Keratinocyte (primary cell): ENCODE measurements around the gene EFCAB10. TPM values are rescaled to one million over a fixed set of nuclear protein-coding genes. Genes with fewer than 3 reads are reported as not detected.

Experiments used
- DNase-seq: peaks from one replicate; pipeline ENCODE4 v3.0.0-alpha.2; 2011; ENCODE audit warnings: low read depth, missing footprints, low spot score
- FAIRE-seq: peaks from 2 replicates; lab custom pipeline; 2011; peaks lifted over from hg19 to GRCh38; lab: Jason Lieb, UNC
- H2AFZ ChIP-seq: 2 replicates; pipeline ENCODE4 v1.6.0; 2012; ENCODE audit warnings: low read length, control low read depth, inconsistent platforms; ENCODE audit not compliant: control insufficient read depth
- H3K27ac ChIP-seq: 2 replicates; pipeline ENCODE4 v1.5.1; 2011; ENCODE audit warnings: low read length; ENCODE audit not compliant: control insufficient read depth, insufficient read depth
- H3K27me3 ChIP-seq: 3 replicates; pipeline ENCODE4 v1.6.0; 2011; ENCODE audit warnings: low read length; ENCODE audit not compliant: control insufficient read depth, insufficient read depth; ENCODE audit errors: extremely low read depth
- H3K36me3 ChIP-seq, 2 experiments: 2 replicates in 1 of 2; 3 replicates in 1 of 2; pipeline ENCODE4 v1.5.1; 2011; ENCODE audit warnings: low read length in 2 of 2, mild to moderate bottlenecking in 1 of 2; ENCODE audit not compliant: control insufficient read depth in 2 of 2, insufficient read depth in 2 of 2; ENCODE audit errors: extremely low read depth in 1 of 2
- H3K4me1 ChIP-seq: 3 replicates; pipeline ENCODE4 v1.5.1; 2011; ENCODE audit warnings: low read length; ENCODE audit not compliant: control insufficient read depth, insufficient read depth; ENCODE audit errors: extremely low read depth
- H3K4me2 ChIP-seq: 3 replicates; pipeline ENCODE4 v1.6.0; 2011; ENCODE audit warnings: low read depth, low read length; ENCODE audit not compliant: control insufficient read depth, insufficient read depth; ENCODE audit errors: extremely low read depth
- H3K4me3 ChIP-seq, 3 experiments: fragments of 200-600 bp in 1 of 3; sonication (generic) in 1 of 3; 2 replicates in 2 of 3; 3 replicates in 1 of 3; pipeline ENCODE4 v1.5.1; 2011 to 2016; ENCODE audit warnings: low read length in 3 of 3, mild to moderate bottlenecking in 3 of 3, control low read depth in 2 of 3, inconsistent platforms in 1 of 3, low read depth in 1 of 3, mixed read lengths in 1 of 3, mixed run types in 1 of 3, moderate library complexity in 1 of 3; ENCODE audit not compliant: control insufficient read depth in 2 of 3, insufficient read depth in 2 of 3; ENCODE audit errors: extremely low read depth in 1 of 3
- H3K79me2 ChIP-seq: 2 replicates; pipeline ENCODE4 v1.6.0; 2012; ENCODE audit warnings: low read length; ENCODE audit not compliant: control insufficient read depth, insufficient read depth
- H3K9ac ChIP-seq: 3 replicates; pipeline ENCODE4 v1.6.0; 2011; ENCODE audit warnings: low read length; ENCODE audit not compliant: control insufficient read depth, insufficient read depth; ENCODE audit errors: extremely low read depth
- H3K9me1 ChIP-seq: 3 replicates; pipeline ENCODE4 v1.6.0; 2011; ENCODE audit warnings: low read length; ENCODE audit not compliant: control insufficient read depth, insufficient read depth; ENCODE audit errors: extremely low read depth
- H3K9me3 ChIP-seq: 2 replicates; pipeline ENCODE4 v1.5.1; 2012; ENCODE audit warnings: low read depth, low read length; ENCODE audit not compliant: control insufficient read depth
- H4K20me1 ChIP-seq: 3 replicates; pipeline ENCODE4 v1.6.0; 2011; ENCODE audit warnings: low read length; ENCODE audit not compliant: control insufficient read depth, insufficient read depth; ENCODE audit errors: extremely low read depth
- EZH2 ChIP-seq: IDR thresholded peaks from one replicate; pipeline ENCODE4 v1.6.1; 2012; ENCODE audit warnings: inconsistent platforms, mild to moderate bottlenecking, low read length, moderate library complexity
- dilution Hi-C: fragments of 300-500 bp; cut with MboI; formaldehyde crosslinking; loops from one replicate; pipeline ENCODE4 v1.7.0; 2020; ENCODE audit warnings: low sequenced_read_pairs; ENCODE audit not compliant: extremely low pct_ligation_motif_present
- polyA plus RNA-seq, 5 experiments: library from polyadenylated mRNA; depleted of rRNA in 3 of 5; stranded (reverse) in 3 of 5; stranded (forward) in 1 of 5; unstranded in 1 of 5; fragments of >200 nt; gene quantifications; 1 replicate in 1 of 5; 2 replicates in 3 of 5; 3 replicates in 1 of 5; pipeline versions ENCODE4 v1.2.1 to v1.2.3, GENCODE V29; 2011 to 2012; ENCODE audit warnings: missing spikeins in 2 of 5, low read depth in 1 of 5, low replicate concordance in 1 of 5
- TF ChIP-seq, protein P1 (sequence below), 3 experiments: IDR thresholded peaks in 1 of 3; conservative IDR thresholded peaks in 1 of 3; optimal IDR thresholded peaks in 1 of 3; 2 replicates in 2 of 3; 3 replicates in 1 of 3; pipeline versions ENCODE3 to v1.5.1; 2011; ENCODE audit warnings: low read length in 3 of 3, mild to moderate bottlenecking in 3 of 3, moderate library complexity in 2 of 3, control low read depth in 1 of 3, inconsistent platforms in 1 of 3; ENCODE audit not compliant: insufficient read depth in 2 of 3; ENCODE audit errors: extremely low read depth in 1 of 3

Gene EFCAB10
- polyA plus RNA-seq, 1 donor (not counting 4 experiments of a cell fraction or from before 2014, with no cell fraction given), result not detected

GRCh38 chr7:105532709-105533460 is 48.4 kb downstream of the EFCAB10 start:
- H3K79me2 ChIP-seq, result peaks cover 28% of the 10 kb centered on the region
- H3K4me3 ChIP-seq, result peak overlapping the region; percentile 81 to 100 (median 97)
- no peaks in the 10 kb centered on the region for H4K20me1 ChIP-seq
- no peak for TF ChIP-seq EZH2
- peak overlapping the region; percentile 99 for H2AFZ ChIP-seq
- no peaks in the 10 kb centered on the region for H3K9me3 ChIP-seq
- H3K9me1 ChIP-seq, result no peaks in the 10 kb centered on the region
- no peaks in the 10 kb centered on the region for H3K27me3 ChIP-seq
- peak overlapping the region; percentile 96 for H3K9ac ChIP-seq
- H3K4me1 ChIP-seq, result peaks cover 4% of the 10 kb centered on the region
- DNase-seq (no peak), FAIRE-seq (no peak)
- peak overlapping the region; percentile 84 for H3K27ac ChIP-seq
- dilution Hi-C loops, result no loop called here
- H3K36me3 ChIP-seq, result peaks cover 3 to 4% of the 10 kb centered on the region in 2 experiments
- peak overlapping the region; percentile 72 for H3K4me2 ChIP-seq

DNA sequence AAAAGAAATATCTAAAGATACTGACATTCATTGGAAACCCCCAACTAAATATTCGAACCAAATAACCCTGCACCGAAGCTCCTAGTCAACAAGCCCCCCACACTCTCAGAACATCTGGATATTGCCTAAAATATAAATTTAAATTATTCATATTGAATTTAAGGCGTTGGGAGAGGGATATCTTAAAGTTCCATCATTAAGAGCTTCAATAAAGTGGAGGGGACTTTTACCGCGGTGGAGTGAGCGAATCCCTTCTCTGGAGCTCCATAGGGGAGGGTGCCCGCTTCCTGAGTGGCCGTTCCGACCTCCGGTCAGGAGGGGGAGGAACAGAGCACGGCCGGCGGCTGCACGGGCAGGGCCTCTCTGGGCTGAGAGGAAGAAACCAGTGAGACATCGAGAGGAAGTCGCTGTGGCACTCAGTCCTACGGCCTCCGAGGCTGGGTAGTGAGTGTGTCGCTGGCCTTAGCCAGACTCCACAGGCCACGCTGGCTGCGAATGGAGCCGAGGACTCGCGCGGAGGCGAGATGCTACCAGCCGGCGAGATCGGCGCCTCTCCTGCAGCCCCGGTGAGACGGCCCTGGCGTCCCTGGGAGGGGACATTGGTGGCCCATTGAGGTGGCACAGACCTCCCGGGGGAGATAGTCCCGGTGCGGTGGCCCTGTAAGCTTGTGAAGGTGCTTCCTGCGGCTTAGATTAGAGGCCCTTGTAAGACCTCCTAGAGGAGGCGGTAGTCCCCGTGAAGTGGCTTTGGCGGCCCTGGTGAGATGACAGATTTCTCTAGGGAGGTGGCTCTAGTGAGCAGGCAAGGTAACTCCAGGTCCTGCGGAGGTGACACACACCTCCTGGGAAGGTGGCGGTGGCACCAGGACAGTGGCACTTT is 49.3 kb downstream of the EFCAB10 start, which contains the start of gene RINT1:
TSS of gene RINT1 (plus strand) at position 410 of the 880 bp plus-strand sequence. CDS start at position 525, 115 bp downstream.
- Histone ChIP-seq H3K4me3 (peak within 1 kb of the TSS; percentile 81 to 100 (median 97)), H3K27ac (peak within 1 kb of the TSS; percentile 84), H3K9ac (peak within 1 kb of the TSS; percentile 96), H3K4me1 (peaks cover 4% of the 10 kb centered on the region), H3K36me3 (peaks cover 3 to 4% of the 10 kb centered on the region in 2 experiments), H3K9me1 (no peaks in the 10 kb centered on the region), H2AFZ (peak within 1 kb of the TSS; percentile 99), H3K4me2 (peak within 1 kb of the TSS; percentile 72), H3K27me3 (no peaks in the 10 kb centered on the region), H3K9me3 (no peaks in the 10 kb centered on the region), H3K79me2 (peaks cover 28% of the 10 kb centered on the region), H4K20me1 (no peaks in the 10 kb centered on the region)
- dilution Hi-C loops, result no loop called here
- FAIRE-seq (peak; percentile 34), DNase-seq (peak; percentile 44)
- TF ChIP-seq, protein P1, sequence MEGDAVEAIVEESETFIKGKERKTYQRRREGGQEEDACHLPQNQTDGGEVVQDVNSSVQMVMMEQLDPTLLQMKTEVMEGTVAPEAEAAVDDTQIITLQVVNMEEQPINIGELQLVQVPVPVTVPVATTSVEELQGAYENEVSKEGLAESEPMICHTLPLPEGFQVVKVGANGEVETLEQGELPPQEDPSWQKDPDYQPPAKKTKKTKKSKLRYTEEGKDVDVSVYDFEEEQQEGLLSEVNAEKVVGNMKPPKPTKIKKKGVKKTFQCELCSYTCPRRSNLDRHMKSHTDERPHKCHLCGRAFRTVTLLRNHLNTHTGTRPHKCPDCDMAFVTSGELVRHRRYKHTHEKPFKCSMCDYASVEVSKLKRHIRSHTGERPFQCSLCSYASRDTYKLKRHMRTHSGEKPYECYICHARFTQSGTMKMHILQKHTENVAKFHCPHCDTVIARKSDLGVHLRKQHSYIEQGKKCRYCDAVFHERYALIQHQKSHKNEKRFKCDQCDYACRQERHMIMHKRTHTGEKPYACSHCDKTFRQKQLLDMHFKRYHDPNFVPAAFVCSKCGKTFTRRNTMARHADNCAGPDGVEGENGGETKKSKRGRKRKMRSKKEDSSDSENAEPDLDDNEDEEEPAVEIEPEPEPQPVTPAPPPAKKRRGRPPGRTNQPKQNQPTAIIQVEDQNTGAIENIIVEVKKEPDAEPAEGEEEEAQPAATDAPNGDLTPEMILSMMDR (optimal IDR thresholded peaks at IDR 0.05 in 1 of 3, IDR thresholded peaks at IDR 0.05 in 1 of 3, conservative IDR thresholded peaks at IDR 0.05 in 1 of 3; ENCODE audit: extremely low read depth in 1 of 3, insufficient read depth in 2 of 3, low read length in 3 of 3), result peak; percentile 81 to 84 (median 82)
- TF ChIP-seq EZH2, result no peak
